Measurements from ENCODE around the gene FKBP6. TPM values are rescaled to one million over a fixed set of nuclear protein-coding genes. Genes with fewer than 3 reads are reported as not detected.
"Not testable (repeated sequence)": the region's sequence is repeated elsewhere in the genome, so short reads cannot be mapped to it uniquely, and the experiment has no call there.

FKBP6 gene
- total RNA-seq, 1 experiment from 2014 or later, result not detected

- DNase-seq (ENCODE audit: low read depth), result no peak
These were observed 67.9 kb downstream of the FKBP6 start for GRCh38 chr7:73395538-73396503.

- no peak for DNase-seq (ENCODE audit: low read depth)
These were observed 69.7 kb downstream of the FKBP6 start for GRCh38 chr7:73397521-73398281.

- not testable (repeated sequence) for DNase-seq (ENCODE audit: low read depth)
These were observed 71.5 kb downstream of the FKBP6 start for GRCh38 chr7:73399185-73400050.

GRCh38 chr7:73404860-73405259 is 76.9 kb downstream of the FKBP6 start:
- DNase-seq (ENCODE audit: low read depth), result not testable (repeated sequence)

Other genes with a start within 250 kb of the FKBP6 start
- not detected in 2 replicates for gene SPDYE9, start 242.1 kb upstream of the FKBP6 start, total RNA-seq (2014; rRNA removed; shearing (Covaris generic))
- gene NSUN5, start 19.3 kb upstream of the FKBP6 start, total RNA-seq (2014; rRNA removed; shearing (Covaris generic)), result 20.3 and 30.2 TPM in 2 replicates
- not detected in 2 replicates for gene TRIM50, start 79 bp upstream of the FKBP6 start, total RNA-seq (2014; rRNA removed; shearing (Covaris generic))
- 0.10 and 0.12 TPM in 2 replicates for gene FZD9, start 105.6 kb downstream of the FKBP6 start, total RNA-seq (2014; rRNA removed; shearing (Covaris generic))
- gene BAZ1B, start 194.1 kb downstream of the FKBP6 start, total RNA-seq (2014; rRNA removed; shearing (Covaris generic)), result 50.3 and 87.8 TPM in 2 replicates
- gene BCL7B, start 229.5 kb downstream of the FKBP6 start, total RNA-seq (2014; rRNA removed; shearing (Covaris generic)), result 60.7 and 68.3 TPM in 2 replicates

Data from M059J (cell line).